ENCODE data around the gene GAS2. TPM values are rescaled to one million over a fixed set of nuclear protein-coding genes. Genes with fewer than 3 reads are reported as not detected.

Gene GAS2
- total RNA-seq, 4 donors from 2014 or later, result 1.1 to 2.9 (median 2.6) TPM

GRCh38 chr11:22829231-22830081 lies 163.0 kb downstream of the GAS2 start, which contains the start of gene SVIP:
Gene SVIP (minus strand): TSS chr11:22829801. CDS start chr11:22829748, 53 bp downstream.
- DNase-seq (peak; percentile 88 to 91), ATAC-seq (peak; percentile 92 to 95)
- intact Hi-C loops (cut with DNase I; ENCODE audit: low total_unique reads) (loop anchor here (5.0 to 10.0 kb wide), 2 partner anchors 165 to 202 kb away; partner anchors contain the start of genes FANCF and GAS2), in situ Hi-C loops (cut with MboI; ENCODE audit: low sequenced_read_pairs in 4 of 4) (no loop called here)
- Histone ChIP-seq H3K36me3 (peaks cover 0 to 21% of the 10 kb centered on the region in 2 donors), H3K27me3 (no peaks in the 10 kb centered on the region), H3K9me3 (no peaks in the 10 kb centered on the region), H3K27ac (peak within 1 kb of the TSS; percentile 86 to 92 (median 88)), H3K4me3 (peak within 1 kb of the TSS; percentile 78 to 92 (median 86)), H3K4me1 (peaks cover 4 to 6% of the 10 kb centered on the region in 2 donors)
- TF ChIP-seq POLR2A (IDR thresholded peaks at IDR 0.05) (peak; percentile 80 to 81), CTCF (IDR thresholded peaks at IDR 0.05 in 4 of 5, conservative IDR thresholded peaks at IDR 0.05 in 1 of 5) (peak in 4 of 5 experiments; percentile 14 to 74 (median 57))

GRCh38 chr11:22830082-22830414 lies 163.6 kb downstream of the GAS2 start:
- TF ChIP-seq POLR2A (IDR thresholded peaks at IDR 0.05) (no peak), CTCF (IDR thresholded peaks at IDR 0.05 in 4 of 5, conservative IDR thresholded peaks at IDR 0.05 in 1 of 5) (no peak)
- in situ Hi-C loops (cut with MboI; ENCODE audit: low sequenced_read_pairs in 4 of 4), result no loop called here
- intact Hi-C loops (cut with DNase I; ENCODE audit: low total_unique reads), result no loop called here
- H3K4me1 ChIP-seq, result peaks cover 4 to 6% of the 10 kb centered on the region in 2 donors
- no peak for ATAC-seq
- H3K9me3 ChIP-seq, result no peaks in the 10 kb centered on the region
- no peaks in the 10 kb centered on the region for H3K27me3 ChIP-seq
- H3K4me3 ChIP-seq, result peak overlapping the region; percentile 35 to 92 (median 86)
- no peak for DNase-seq
- H3K27ac ChIP-seq, result peak overlapping the region in 1 of 4 donors; percentile 30
- H3K36me3 ChIP-seq, result peaks cover 0 to 17% of the 10 kb centered on the region in 2 donors

GRCh38 chr11:22832315-22833015 lies 166.1 kb downstream of the GAS2 start:
- DNase-seq, result no peak
- H3K36me3 ChIP-seq, result no peaks in the 10 kb centered on the region
- in situ Hi-C loops (cut with MboI; ENCODE audit: low sequenced_read_pairs in 4 of 4) (no loop called here), intact Hi-C loops (cut with DNase I; ENCODE audit: low total_unique reads) (no loop called here)
- no peak overlapping the region for H3K4me3 ChIP-seq
- TF ChIP-seq POLR2A (IDR thresholded peaks at IDR 0.05), result no peak
- no peak for TF ChIP-seq CTCF (IDR thresholded peaks at IDR 0.05 in 4 of 5, conservative IDR thresholded peaks at IDR 0.05 in 1 of 5)
- no peak overlapping the region for H3K27ac ChIP-seq
- H3K4me1 ChIP-seq, result peaks cover 4 to 6% of the 10 kb centered on the region in 2 donors
- no peaks in the 10 kb centered on the region for H3K9me3 ChIP-seq
- H3K27me3 ChIP-seq, result no peaks in the 10 kb centered on the region
- no peak for ATAC-seq

- no peaks in the 10 kb centered on the region for H3K27me3 ChIP-seq
- TF ChIP-seq CTCF (IDR thresholded peaks at IDR 0.05 in 4 of 5, conservative IDR thresholded peaks at IDR 0.05 in 1 of 5) (no peak), POLR2A (IDR thresholded peaks at IDR 0.05) (no peak)
- DNase-seq, result no peak
- H3K9me3 ChIP-seq, result no peaks in the 10 kb centered on the region
- intact Hi-C loops (cut with DNase I; ENCODE audit: low total_unique reads), result no loop called here
- in situ Hi-C loops (cut with MboI; ENCODE audit: low sequenced_read_pairs in 4 of 4), result no loop called here
- no peaks in the 10 kb centered on the region for H3K4me1 ChIP-seq
- H3K36me3 ChIP-seq, result no peaks in the 10 kb centered on the region
- H3K27ac ChIP-seq, result no peak overlapping the region
- H3K4me3 ChIP-seq, result no peak overlapping the region
- ATAC-seq, result no peak
Observed at GRCh38 chr11:22846726-22847125, 180.3 kb downstream of the GAS2 start.
